ENCODE data around the gene NCK2.

Gene NCK2

GRCh38 chr2:105821428-105822125 lies 76.9 kb downstream of the NCK2 start:
- DNase-seq, result no peak

DNA sequence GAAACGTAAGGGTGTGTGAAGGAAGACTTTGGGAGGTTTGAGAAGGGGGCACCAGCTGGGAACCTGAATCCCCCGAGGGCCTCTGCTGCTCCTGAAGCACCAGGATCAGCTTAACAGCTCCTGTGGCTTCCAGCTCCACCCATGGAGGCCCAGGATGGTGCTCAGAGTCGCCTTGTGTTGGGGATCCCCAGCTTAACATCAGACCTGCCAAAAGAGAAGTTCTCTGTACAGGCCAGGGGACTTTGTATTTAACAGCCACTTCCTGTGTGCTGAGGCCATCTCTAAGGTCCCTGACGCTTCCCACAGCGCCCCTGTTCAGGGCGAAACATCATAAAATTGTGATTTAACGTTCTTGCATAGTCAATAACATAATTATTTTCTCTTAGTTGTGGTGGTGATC lies 77.5 kb downstream of the NCK2 start:
- DNase-seq, result no peak

DNA sequence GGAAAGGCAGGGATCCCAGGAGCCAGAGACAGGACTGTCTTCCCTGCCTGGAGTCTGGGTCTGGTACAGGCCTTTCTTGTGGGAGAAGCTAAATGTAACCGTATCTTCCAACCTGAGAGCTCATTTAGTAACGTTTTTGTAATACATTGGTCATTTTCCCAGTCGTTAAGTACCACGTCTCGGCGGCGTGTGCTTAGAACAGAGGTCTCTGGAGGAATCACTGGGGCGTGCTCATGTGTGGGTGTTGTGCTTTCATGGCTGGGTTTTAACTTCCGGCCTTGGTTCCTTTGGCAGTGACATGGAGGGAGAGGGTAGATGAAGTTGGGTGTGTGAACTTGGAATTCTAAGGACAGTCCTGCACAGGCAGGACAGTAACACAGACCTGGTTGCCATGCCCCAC lies 79.7 kb downstream of the NCK2 start:
- no peak for DNase-seq

GRCh38 chr2:105827351-105828096 lies 82.8 kb downstream of the NCK2 start:
- DNase-seq, result no peak

DNA sequence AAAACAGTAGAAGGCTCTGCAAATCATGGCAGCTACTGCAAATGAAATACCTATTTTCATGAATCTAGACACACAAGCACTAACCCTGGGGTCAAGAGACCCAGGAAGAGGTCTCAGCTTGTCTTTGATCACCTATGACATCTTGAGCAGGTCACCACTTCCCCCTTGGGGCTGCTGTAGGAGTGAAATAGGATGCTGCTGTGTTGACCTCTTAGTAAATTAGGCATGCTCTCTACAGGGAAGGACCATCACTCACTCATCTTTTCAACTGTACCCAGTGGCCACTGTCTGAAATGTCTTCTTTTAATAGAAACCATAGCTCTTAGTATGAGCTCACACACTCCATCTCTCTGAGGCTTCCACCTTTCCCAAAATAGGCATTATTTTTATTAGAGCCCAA lies 83.8 kb downstream of the NCK2 start:
- DNase-seq, result no peak

DNA sequence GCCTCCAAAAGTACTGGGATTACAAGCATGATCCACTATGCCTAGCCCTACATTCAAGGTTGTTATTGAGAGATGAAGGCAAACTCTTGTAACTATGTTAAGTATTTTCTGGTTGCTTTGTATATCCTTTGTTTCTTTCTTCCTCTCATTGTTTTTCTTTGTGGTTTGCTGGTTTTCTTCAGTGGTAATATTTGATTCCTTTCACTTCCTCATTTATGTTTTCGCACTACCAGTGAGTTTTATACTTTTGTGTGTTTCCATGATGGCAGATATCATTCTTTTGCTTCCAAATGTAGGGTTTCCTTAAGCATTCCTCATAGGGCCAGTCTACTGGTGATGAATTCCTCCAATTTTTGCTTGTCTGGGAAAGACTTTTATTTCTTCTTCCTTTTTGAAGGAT lies 90.2 kb downstream of the NCK2 start:
- DNase-seq, result peak; percentile 54

- no peak for DNase-seq
Measured at GRCh38 chr2:105836341-105836740, 91.6 kb downstream of the NCK2 start.

- no peak for DNase-seq
Measured at GRCh38 chr2:105836840-105837692, 92.4 kb downstream of the NCK2 start.

GRCh38 chr2:105839793-105840192 lies 95.1 kb downstream of the NCK2 start:
- DNase-seq, result no peak

GRCh38 chr2:105840933-105841332 lies 96.2 kb downstream of the NCK2 start:
- no peak for DNase-seq

GRCh38 chr2:105841551-105841950 lies 96.8 kb downstream of the NCK2 start:
- DNase-seq, result no peak

GRCh38 chr2:105842555-105842954 lies 97.8 kb downstream of the NCK2 start:
- DNase-seq, result no peak

DNA sequence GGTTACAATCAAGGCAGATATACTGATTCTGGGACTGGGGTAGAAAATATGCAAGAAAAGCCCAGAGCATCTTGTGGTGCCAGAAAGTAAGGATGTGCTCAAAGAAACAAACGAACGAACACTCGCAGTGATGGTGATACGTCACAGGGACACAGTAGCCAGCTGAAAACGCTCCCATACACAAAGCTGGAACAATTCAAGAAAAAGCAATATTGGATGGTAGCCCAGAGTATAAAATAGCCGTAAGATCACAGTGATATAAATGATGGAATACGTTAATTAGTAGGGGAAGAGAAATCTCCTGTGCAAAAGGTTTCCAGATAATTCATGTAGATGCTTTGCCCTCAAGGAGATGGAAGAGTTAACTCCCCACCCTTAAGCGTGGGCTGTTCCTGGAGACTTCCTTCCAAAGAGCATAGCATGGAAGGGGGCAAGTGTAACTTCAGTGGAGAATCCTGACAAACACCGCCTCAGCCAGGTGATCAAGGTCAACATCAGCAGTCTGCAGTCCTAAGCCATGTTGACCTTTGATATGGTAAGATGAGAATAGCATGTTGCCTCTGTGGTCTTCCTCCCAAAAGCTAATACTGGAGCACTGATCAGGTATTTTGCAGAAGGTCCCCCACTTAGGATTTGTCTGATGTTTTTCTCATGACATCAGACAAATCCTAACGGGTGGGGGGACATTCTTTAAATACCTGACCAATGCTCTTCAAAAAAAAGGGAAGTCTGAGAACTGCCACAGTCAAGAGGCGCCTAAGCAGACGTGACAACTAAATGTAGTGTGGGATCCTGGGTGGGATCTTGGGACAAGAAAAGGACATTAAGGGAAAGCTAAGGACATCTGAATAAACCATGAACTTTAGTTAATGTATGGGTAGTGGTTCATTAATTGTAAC lies 99.0 kb downstream of the NCK2 start:
- DNase-seq, result no peak

DNA sequence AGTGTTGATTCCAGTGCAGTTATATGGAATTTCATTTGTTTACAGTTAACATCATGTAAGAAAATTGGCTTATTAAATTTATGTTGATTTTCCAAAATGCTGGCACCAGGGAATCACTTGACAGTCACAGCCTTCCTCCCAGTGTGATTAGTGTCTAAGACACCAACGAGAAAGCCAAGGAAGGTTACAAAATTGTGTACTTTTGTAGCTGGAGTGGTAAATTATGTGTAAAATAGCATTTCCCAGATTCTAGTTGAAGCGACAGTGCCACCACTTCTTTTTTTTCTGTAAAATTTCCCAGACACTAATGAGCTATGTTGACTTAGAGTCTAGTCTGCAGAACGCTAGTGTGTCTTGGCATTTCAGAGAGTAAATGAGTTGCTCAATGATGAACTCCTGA lies 101.3 kb downstream of the NCK2 start:
- no peak for DNase-seq

- no peak for DNase-seq
Measured at GRCh38 chr2:105847056-105847455, 102.3 kb downstream of the NCK2 start.

DNA sequence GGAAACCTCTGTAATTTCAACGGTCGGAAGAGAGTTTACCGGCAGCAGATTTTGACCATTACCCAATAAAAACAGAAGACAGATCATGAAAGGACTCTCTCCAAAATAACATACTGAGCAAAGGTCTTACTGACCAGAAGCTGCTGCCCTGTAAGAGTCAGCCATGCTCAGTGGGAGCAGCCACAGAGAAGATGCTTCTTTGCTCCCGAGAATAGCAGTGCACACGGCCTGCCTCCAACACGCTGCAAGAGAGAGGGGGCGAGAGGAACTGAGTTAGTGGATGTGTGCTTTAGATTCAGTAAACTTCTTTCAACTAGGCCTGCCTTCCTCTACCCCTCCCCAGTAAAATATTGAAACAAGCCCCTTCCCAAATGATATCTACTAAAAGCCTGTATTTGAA lies 103.7 kb downstream of the NCK2 start:
- DNase-seq, result no peak

GRCh38 chr2:105849431-105850179 lies 104.9 kb downstream of the NCK2 start:
- no peak for DNase-seq

DNA sequence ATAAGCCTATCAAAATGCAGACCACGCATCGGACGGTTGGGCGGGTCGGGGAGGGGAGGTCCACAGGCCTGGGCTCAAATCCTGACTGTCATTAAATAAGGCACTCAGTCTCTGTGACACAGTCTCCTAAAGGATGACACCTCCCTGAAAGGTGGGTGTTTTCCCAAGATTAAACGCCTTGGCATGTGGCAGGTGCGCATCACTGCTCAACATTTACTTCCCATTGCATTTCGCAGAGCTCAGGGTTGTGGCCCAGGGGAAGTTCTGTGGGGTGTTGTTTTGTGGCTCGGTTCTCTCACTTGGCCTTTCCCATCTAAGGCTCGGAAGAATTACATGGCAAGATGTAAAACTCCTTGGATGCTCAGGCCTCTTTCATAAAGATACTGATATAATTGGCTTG lies 107.4 kb downstream of the NCK2 start:
- DNase-seq, result no peak

DNA sequence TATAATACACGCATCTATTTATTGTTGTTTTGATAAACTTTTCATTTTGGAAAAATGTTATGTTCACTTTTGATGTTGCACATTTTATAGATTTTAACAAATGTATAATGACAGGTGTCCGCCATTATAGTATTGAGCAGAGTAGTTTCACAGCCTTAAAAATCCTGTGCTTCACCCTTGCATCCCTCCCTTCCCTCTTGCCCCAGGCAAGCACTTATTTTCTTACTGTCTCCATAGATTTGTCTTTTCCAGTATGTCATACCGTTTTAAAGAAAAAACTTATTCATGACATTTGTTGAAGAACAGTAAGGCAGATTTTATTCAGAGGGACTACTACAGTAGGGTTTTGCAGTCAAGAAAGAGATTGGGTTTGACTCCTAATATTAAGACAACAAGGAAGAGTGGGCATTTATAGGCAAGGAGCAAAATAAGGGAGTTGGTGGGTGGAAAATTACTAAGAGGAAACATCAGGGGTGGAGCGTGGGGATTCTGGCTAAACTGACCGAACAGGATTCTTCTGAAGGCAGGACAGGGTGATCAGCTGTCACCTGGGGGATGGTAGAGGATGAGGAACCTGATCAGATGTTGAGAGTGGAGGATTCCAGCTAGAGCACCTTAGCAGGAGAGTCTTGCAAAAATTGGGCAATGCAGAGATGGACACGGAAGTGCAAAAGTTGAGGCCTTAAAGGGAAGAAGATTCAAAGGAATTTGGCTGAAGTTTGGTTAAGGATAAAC lies 108.8 kb downstream of the NCK2 start:
- DNase-seq, result no peak

GRCh38 chr2:105854972-105855371 lies 110.3 kb downstream of the NCK2 start:
- DNase-seq, result no peak

DNA sequence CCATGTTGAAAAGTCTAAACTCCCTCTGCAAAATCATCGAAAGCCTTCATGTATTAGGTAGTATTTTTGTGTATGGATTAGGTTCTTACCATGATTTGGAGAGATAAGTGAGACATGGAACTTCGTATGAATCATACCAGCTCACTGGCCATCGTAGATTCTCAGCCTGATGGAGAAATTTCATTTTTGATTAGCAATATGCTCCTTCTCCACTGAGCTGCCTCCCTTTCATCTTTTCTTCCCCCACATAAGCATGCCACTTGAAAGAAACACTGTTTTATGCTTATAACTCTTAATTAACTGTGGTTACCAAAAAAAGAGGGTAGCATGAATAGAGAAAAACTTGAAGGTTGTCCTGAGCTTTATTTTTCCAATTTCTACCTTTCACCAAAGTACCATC lies 111.9 kb downstream of the NCK2 start:
- DNase-seq, result peak; percentile 56
